Activated naive CD4-positive, alpha-beta T cell treated with anti-CD3 and anti-CD28 coated beads, Interleukin-2, amount 50 U/mL, for 24 hours (primary cell): ENCODE data around the gene KCNK1.

Experiments
- H3K27ac Mint-ChIP-seq: one replicate; pipeline ENCODE4 v1.8.0; 2021; ENCODE audit warnings: mild to moderate bottlenecking, mixed read lengths
- H3K27me3 Mint-ChIP-seq: one replicate; pipeline ENCODE4 v1.8.0; 2021; ENCODE audit warnings: mixed read lengths
- H3K36me3 Mint-ChIP-seq: one replicate; pipeline ENCODE4 v1.8.0; 2021; ENCODE audit warnings: mixed read lengths
- H3K4me1 Mint-ChIP-seq: one replicate; pipeline ENCODE4 v1.8.0; 2021; ENCODE audit warnings: mixed read lengths
- H3K4me3 Mint-ChIP-seq: one replicate; pipeline ENCODE4 v1.8.0; 2021; ENCODE audit warnings: mild to moderate bottlenecking, mixed read lengths
- H3K9me3 Mint-ChIP-seq: one replicate; pipeline ENCODE4 v1.8.0; 2021; ENCODE audit warnings: mixed read lengths

KCNK1 gene

GRCh38 chr1:233613252-233614172 lies at the start of gene KCNK1:
TSS of gene KCNK1 (plus strand) at chr1:233614106. CDS start at chr1:233614172, 66 bp downstream.
- Mint-ChIP-seq H3K4me1 (no peaks in the 10 kb centered on the region), H3K36me3 (no peaks in the 10 kb centered on the region), H3K27me3 (peaks cover 47% of the 10 kb centered on the region), H3K27ac (no peak within 1 kb of the TSS), H3K9me3 (no peaks in the 10 kb centered on the region), H3K4me3 (no peak within 1 kb of the TSS)

GRCh38 chr1:233565313-233565712 lies 48.6 kb upstream of the KCNK1 start:
- Mint-ChIP-seq H3K36me3 (peaks cover 1% of the 10 kb centered on the region), H3K27ac (no peak overlapping the region), H3K27me3 (peaks cover 2% of the 10 kb centered on the region)

GRCh38 chr1:233566886-233567285 lies 47.0 kb upstream of the KCNK1 start:
- H3K36me3 Mint-ChIP-seq, result peaks cover 1% of the 10 kb centered on the region
- H3K27ac Mint-ChIP-seq, result no peak overlapping the region
- peaks cover 2% of the 10 kb centered on the region for H3K27me3 Mint-ChIP-seq
- no peaks in the 10 kb centered on the region for H3K4me1 Mint-ChIP-seq
- no peak overlapping the region for H3K4me3 Mint-ChIP-seq
- peaks cover 23% of the 10 kb centered on the region for H3K9me3 Mint-ChIP-seq

More at GRCh38 chr1:233565313-233565712, 48.6 kb upstream of the KCNK1 start:
- Mint-ChIP-seq H3K4me1 (no peaks in the 10 kb centered on the region), H3K4me3 (no peak overlapping the region), H3K9me3 (peaks cover 23% of the 10 kb centered on the region)

GRCh38 chr1:233569636-233570035 lies 44.3 kb upstream of the KCNK1 start:
- H3K4me1 Mint-ChIP-seq, result no peaks in the 10 kb centered on the region
- no peaks in the 10 kb centered on the region for H3K36me3 Mint-ChIP-seq
- H3K4me3 Mint-ChIP-seq, result no peak overlapping the region
- peaks cover 7% of the 10 kb centered on the region for H3K9me3 Mint-ChIP-seq
- H3K27me3 Mint-ChIP-seq, result peaks cover 7% of the 10 kb centered on the region
- H3K27ac Mint-ChIP-seq, result no peak overlapping the region

GRCh38 chr1:233570216-233570615 lies 43.7 kb upstream of the KCNK1 start:
- Mint-ChIP-seq H3K4me1 (no peaks in the 10 kb centered on the region), H3K4me3 (no peak overlapping the region), H3K27ac (no peak overlapping the region), H3K36me3 (no peaks in the 10 kb centered on the region), H3K9me3 (peaks cover 2% of the 10 kb centered on the region), H3K27me3 (peaks cover 7% of the 10 kb centered on the region)

- H3K27me3 Mint-ChIP-seq, result peaks cover 7% of the 10 kb centered on the region
- no peak overlapping the region for H3K4me3 Mint-ChIP-seq
- H3K36me3 Mint-ChIP-seq, result no peaks in the 10 kb centered on the region
- H3K27ac Mint-ChIP-seq, result no peak overlapping the region
- no peaks in the 10 kb centered on the region for H3K4me1 Mint-ChIP-seq
- H3K9me3 Mint-ChIP-seq, result no peaks in the 10 kb centered on the region
Measured at GRCh38 chr1:233570706-233571105, 43.2 kb upstream of the KCNK1 start.

- peaks cover 8% of the 10 kb centered on the region for H3K27me3 Mint-ChIP-seq
- H3K4me3 Mint-ChIP-seq, result no peak overlapping the region
- H3K36me3 Mint-ChIP-seq, result no peaks in the 10 kb centered on the region
- H3K27ac Mint-ChIP-seq, result no peak overlapping the region
- H3K9me3 Mint-ChIP-seq, result no peaks in the 10 kb centered on the region
- H3K4me1 Mint-ChIP-seq, result no peaks in the 10 kb centered on the region
Measured at GRCh38 chr1:233572896-233573295, 41.0 kb upstream of the KCNK1 start.

- Mint-ChIP-seq H3K9me3 (peaks cover 1% of the 10 kb centered on the region), H3K36me3 (no peaks in the 10 kb centered on the region), H3K27ac (no peak overlapping the region), H3K4me3 (no peak overlapping the region), H3K4me1 (no peaks in the 10 kb centered on the region), H3K27me3 (peaks cover 9% of the 10 kb centered on the region)
Measured at GRCh38 chr1:233575450-233575849, 38.5 kb upstream of the KCNK1 start.

- Mint-ChIP-seq H3K4me3 (no peak overlapping the region), H3K4me1 (no peaks in the 10 kb centered on the region), H3K27ac (no peak overlapping the region), H3K9me3 (peaks cover 7% of the 10 kb centered on the region), H3K27me3 (peaks cover 8% of the 10 kb centered on the region), H3K36me3 (no peaks in the 10 kb centered on the region)
Measured at GRCh38 chr1:233582439-233582838, 31.5 kb upstream of the KCNK1 start.

GRCh38 chr1:233584376-233584775 lies 29.5 kb upstream of the KCNK1 start:
- H3K27me3 Mint-ChIP-seq, result peaks cover 11% of the 10 kb centered on the region

GRCh38 chr1:233584931-233585330 lies 29.0 kb upstream of the KCNK1 start:
- Mint-ChIP-seq H3K27me3 (peaks cover 11% of the 10 kb centered on the region), H3K36me3 (no peaks in the 10 kb centered on the region), H3K4me1 (no peaks in the 10 kb centered on the region), H3K27ac (no peak overlapping the region), H3K4me3 (no peak overlapping the region), H3K9me3 (peaks cover 7% of the 10 kb centered on the region)

More at GRCh38 chr1:233584376-233584775, 29.5 kb upstream of the KCNK1 start:
- H3K36me3 Mint-ChIP-seq, result no peaks in the 10 kb centered on the region
- peaks cover 7% of the 10 kb centered on the region for H3K9me3 Mint-ChIP-seq
- H3K27ac Mint-ChIP-seq, result no peak overlapping the region
- no peak overlapping the region for H3K4me3 Mint-ChIP-seq
- no peaks in the 10 kb centered on the region for H3K4me1 Mint-ChIP-seq

- Mint-ChIP-seq H3K36me3 (no peaks in the 10 kb centered on the region), H3K27ac (no peak overlapping the region), H3K9me3 (no peaks in the 10 kb centered on the region), H3K4me1 (no peaks in the 10 kb centered on the region), H3K4me3 (no peak overlapping the region), H3K27me3 (peaks cover 9% of the 10 kb centered on the region)
Measured at GRCh38 chr1:233586301-233586700, 27.6 kb upstream of the KCNK1 start.

- Mint-ChIP-seq H3K36me3 (no peaks in the 10 kb centered on the region), H3K27me3 (peaks cover 9% of the 10 kb centered on the region)
Measured at GRCh38 chr1:233587196-233587595, 26.7 kb upstream of the KCNK1 start.

GRCh38 chr1:233587958-233588799 lies 25.7 kb upstream of the KCNK1 start:
- H3K4me3 Mint-ChIP-seq, result no peak overlapping the region
- H3K4me1 Mint-ChIP-seq, result no peaks in the 10 kb centered on the region
- H3K9me3 Mint-ChIP-seq, result no peaks in the 10 kb centered on the region
- peaks cover 9% of the 10 kb centered on the region for H3K27me3 Mint-ChIP-seq
- H3K27ac Mint-ChIP-seq, result no peak overlapping the region
- H3K36me3 Mint-ChIP-seq, result no peaks in the 10 kb centered on the region

More at GRCh38 chr1:233587196-233587595, 26.7 kb upstream of the KCNK1 start:
- Mint-ChIP-seq H3K9me3 (no peaks in the 10 kb centered on the region), H3K4me1 (no peaks in the 10 kb centered on the region), H3K4me3 (no peak overlapping the region), H3K27ac (no peak overlapping the region)

GRCh38 chr1:233597489-233597901 lies 16.4 kb upstream of the KCNK1 start:
- Mint-ChIP-seq H3K27ac (peak overlapping the region; percentile 76), H3K27me3 (peaks cover 7% of the 10 kb centered on the region), H3K36me3 (no peaks in the 10 kb centered on the region), H3K9me3 (peaks cover 4% of the 10 kb centered on the region), H3K4me1 (peaks cover 3% of the 10 kb centered on the region), H3K4me3 (peak overlapping the region; percentile 20)
